Progenitor cell of endocrine pancreas (in vitro differentiated cells): ENCODE data around the gene MRPL24. TPM values are rescaled to one million over a fixed set of nuclear protein-coding genes. Genes with fewer than 3 reads are reported as not detected.
A peak's percentile ranks its signal among the peaks of the same experiment; 100 is the strongest.

Source experiments
- DNase-seq: peaks from one replicate; pipeline ENCODE4 v3.0.0; 2021; ENCODE audit warnings: low spot score; ENCODE audit not compliant: unreplicated experiment
- H3K27ac Mint-ChIP-seq: 2 replicates; pipeline ENCODE4 v1.8.0; 2021; ENCODE audit warnings: mild to moderate bottlenecking, moderate library complexity, mixed read lengths
- H3K27me3 Mint-ChIP-seq: 2 replicates; pipeline ENCODE4 v1.8.0; 2021; ENCODE audit warnings: mixed read lengths
- H3K36me3 Mint-ChIP-seq: 2 replicates; pipeline ENCODE4 v1.8.0; 2022; ENCODE audit warnings: mixed read lengths; ENCODE audit not compliant: insufficient read depth
- H3K4me1 Mint-ChIP-seq: 2 replicates; pipeline ENCODE4 v1.8.0; 2021; ENCODE audit warnings: low read depth, mixed read lengths
- H3K4me3 Mint-ChIP-seq: 2 replicates; pipeline ENCODE4 v1.8.0; 2021; ENCODE audit warnings: low read depth, mild to moderate bottlenecking, moderate library complexity, mixed read lengths
- H3K9me3 Mint-ChIP-seq: 2 replicates; pipeline ENCODE4 v1.8.0; 2021; ENCODE audit warnings: low read depth, mixed read lengths
- CTCF ChIP-seq: fragments of 200-600 bp; sonication (generic); IDR thresholded peaks from one replicate; pipeline ENCODE4 v1.5.0; 2021; ENCODE audit warnings: antibody characterized with exemption, mild to moderate bottlenecking; ENCODE audit not compliant: unreplicated experiment
- total RNA-seq: library from RNA; stranded (reverse); gene quantifications from 2 replicates; pipeline ENCODE4 v1.2.1, GENCODE V29; 2021

MRPL24 gene
- total RNA-seq, 1 donor from 2014 or later = 43.2 TPM

- H3K9me3 Mint-ChIP-seq = no peaks in the 10 kb centered on the region
- peak overlapping the region; percentile 62 for H3K27ac Mint-ChIP-seq
- H3K4me1 Mint-ChIP-seq = peaks cover 42% of the 10 kb centered on the region
- H3K4me3 Mint-ChIP-seq = peak overlapping the region; percentile 24
- H3K36me3 Mint-ChIP-seq = no peaks in the 10 kb centered on the region
- peaks cover 4% of the 10 kb centered on the region for H3K27me3 Mint-ChIP-seq
- DNase-seq = no peak
- no peak for TF ChIP-seq CTCF
Observed at GRCh38 chr1:156690675-156691036, 50.2 kb downstream of the MRPL24 start.

- H3K9me3 Mint-ChIP-seq = no peaks in the 10 kb centered on the region
- DNase-seq = no peak
- peaks cover 42% of the 10 kb centered on the region for H3K4me1 Mint-ChIP-seq
- no peak for TF ChIP-seq CTCF
- H3K27me3 Mint-ChIP-seq = peaks cover 4% of the 10 kb centered on the region
- H3K4me3 Mint-ChIP-seq = peak overlapping the region; percentile 24
- no peaks in the 10 kb centered on the region for H3K36me3 Mint-ChIP-seq
- peak overlapping the region; percentile 92 for H3K27ac Mint-ChIP-seq
Observed at GRCh38 chr1:156689953-156690674, 50.8 kb downstream of the MRPL24 start.

- peak; percentile 79 for TF ChIP-seq CTCF
- Mint-ChIP-seq H3K27ac (peak overlapping the region; percentile 92), H3K4me1 (peaks cover 38% of the 10 kb centered on the region), H3K4me3 (peak overlapping the region; percentile 57), H3K27me3 (peaks cover 8% of the 10 kb centered on the region), H3K9me3 (no peaks in the 10 kb centered on the region), H3K36me3 (no peaks in the 10 kb centered on the region)
- peak; percentile 76 for DNase-seq
Observed at GRCh38 chr1:156689035-156689952, 51.6 kb downstream of the MRPL24 start.

Other genes with a start within 250 kb of the MRPL24 start
- 20.2 and 26.6 TPM in 2 replicates for gene MEF2D, start 240.3 kb downstream of the MRPL24 start, total RNA-seq
- gene IQGAP3, start 168.5 kb downstream of the MRPL24 start, total RNA-seq = 29.6 and 32.4 TPM in 2 replicates
- not detected in 2 replicates for gene TTC24, start 161.4 kb downstream of the MRPL24 start, total RNA-seq
- gene NAXE, start 149.3 kb downstream of the MRPL24 start, total RNA-seq = 108 and 115 TPM in 2 replicates
- gene GPATCH4, start 139.6 kb downstream of the MRPL24 start, total RNA-seq = 26.2 and 27.0 TPM in 2 replicates
- gene HAPLN2, start 121.7 kb downstream of the MRPL24 start, total RNA-seq = 0.38 and 0.93 TPM in 2 replicates
- gene BCAN, start 99.0 kb downstream of the MRPL24 start, total RNA-seq = not detected in 2 replicates
- gene NES, start 63.7 kb downstream of the MRPL24 start, total RNA-seq = 33.9 and 39.2 TPM in 2 replicates
- gene CRABP2, start 35.5 kb downstream of the MRPL24 start, total RNA-seq = 70.4 and 125 TPM in 2 replicates
- gene METTL25B, start 12.6 kb downstream of the MRPL24 start, total RNA-seq = 40.0 and 42.4 TPM in 2 replicates
- 36.9 and 38.9 TPM in 2 replicates for gene ISG20L2, start 12.3 kb downstream of the MRPL24 start, total RNA-seq
- gene HDGF, start 10.6 kb upstream of the MRPL24 start, total RNA-seq = 280 and 288 TPM in 2 replicates
- gene PRCC, start 26.4 kb upstream of the MRPL24 start, total RNA-seq = 93.2 TPM in 2 replicates
- gene SH2D2A, start 75.8 kb upstream of the MRPL24 start, total RNA-seq = not detected in 2 replicates
- gene INSRR, start 118.0 kb upstream of the MRPL24 start, total RNA-seq = not detected in 2 replicates
- 0.36 TPM in 1 of 2 replicates, not detected in the other for gene NTRK1, start 119.8 kb upstream of the MRPL24 start, total RNA-seq
- 0.20 TPM in 1 of 2 replicates, not detected in the other for gene PEAR1, start 152.6 kb upstream of the MRPL24 start, total RNA-seq
- not detected in 2 replicates for gene LRRC71, start 179.5 kb upstream of the MRPL24 start, total RNA-seq